CD14-positive monocyte (primary cell): ENCODE data around the gene SUSD4. TPM values are rescaled to one million over a fixed set of nuclear protein-coding genes. Genes with fewer than 3 reads are reported as not detected.

ENCODE experiments used
- DNase-seq, 3 donors: peaks; one replicate each; pipeline ENCODE4 v3.0.0-alpha.2; 2011 to 2022
- H2AFZ ChIP-seq: 2 replicates; pipeline ENCODE4 v1.6.0; 2012; ENCODE audit warnings: mild to moderate bottlenecking, low read depth, low read length, inconsistent platforms; ENCODE audit not compliant: insufficient read depth, poor library complexity, severe bottlenecking
- H3K27ac ChIP-seq, 2 donors: 1 replicate in 1 of 2; 2 replicates in 1 of 2; pipeline ENCODE4 v1.5.1; 2012 to 2013; ENCODE audit warnings: low read length in 2 of 2, control low read depth in 1 of 2, inconsistent platforms in 1 of 2, low read depth in 1 of 2, mild to moderate bottlenecking in 1 of 2
- H3K27me3 ChIP-seq, 2 donors: one replicate each; pipeline versions ENCODE4 v1.6.0 to v1.6.1; 2011 to 2013; ENCODE audit warnings: low read length in 2 of 2; ENCODE audit not compliant: control insufficient read depth in 2 of 2, insufficient read depth in 2 of 2
- H3K36me3 ChIP-seq, 2 donors: replicated peaks in 1 of 2; 1 replicate in 1 of 2; 2 replicates in 1 of 2; pipeline versions ENCODE4 v1.5.1 to v1.6.1; 2012 to 2013; ENCODE audit warnings: low read length in 2 of 2, control low read depth in 1 of 2, inconsistent platforms in 1 of 2, mild to moderate bottlenecking in 1 of 2; ENCODE audit not compliant: insufficient read depth in 2 of 2, control insufficient read depth in 1 of 2
- H3K4me1 ChIP-seq, 2 donors: 1 replicate in 1 of 2; 2 replicates in 1 of 2; pipeline versions ENCODE4 v1.5.1 to v1.6.1; 2012 to 2013; ENCODE audit warnings: low read length in 2 of 2, control low read depth in 1 of 2, inconsistent platforms in 1 of 2, mild to moderate bottlenecking in 1 of 2, moderate library complexity in 1 of 2; ENCODE audit not compliant: insufficient read depth in 2 of 2, control insufficient read depth in 1 of 2
- H3K4me2 ChIP-seq: replicated peaks from 2 replicates; pipeline ENCODE3; 2012; ENCODE audit warnings: low read length, moderate library complexity, mild to moderate bottlenecking; ENCODE audit not compliant: poor library complexity, severe bottlenecking; ENCODE audit errors: extremely low read depth
- H3K4me3 ChIP-seq, 3 experiments: fragments of 200-600 bp in 1 of 3; sonication (generic) in 1 of 3; replicated peaks in 1 of 3; 1 replicate in 2 of 3; 2 replicates in 1 of 3; pipeline ENCODE4 v1.5.1; 2011 to 2013; ENCODE audit warnings: low read length in 3 of 3, mild to moderate bottlenecking in 3 of 3, control low read depth in 2 of 3, low read depth in 2 of 3, inconsistent platforms in 1 of 3, moderate library complexity in 1 of 3
- H3K79me2 ChIP-seq: 2 replicates; pipeline ENCODE4 v1.6.0; 2012; ENCODE audit warnings: mild to moderate bottlenecking, control low read depth, inconsistent platforms, low read length, moderate library complexity; ENCODE audit not compliant: insufficient read depth
- H3K9ac ChIP-seq: 2 replicates; pipeline ENCODE4 v1.6.0; 2017; ENCODE audit warnings: low read length, mild to moderate bottlenecking; ENCODE audit not compliant: insufficient read depth, poor library complexity, severe bottlenecking
- H3K9me3 ChIP-seq, 2 donors: replicated peaks in 1 of 2; 1 replicate in 1 of 2; 2 replicates in 1 of 2; pipeline versions ENCODE4 v1.5.1 to v1.6.1; 2012 to 2013; ENCODE audit warnings: low read length in 2 of 2, control low read depth in 1 of 2; ENCODE audit not compliant: control insufficient read depth in 1 of 2, insufficient read depth in 1 of 2
- H4K20me1 ChIP-seq: 2 replicates; pipeline ENCODE4 v1.6.0; 2012; ENCODE audit warnings: mild to moderate bottlenecking, low read length, control low read depth, moderate library complexity; ENCODE audit not compliant: insufficient read depth
- H3K27ac Mint-ChIP-seq, 7 donors: one replicate each; pipeline ENCODE4 v1.8.0; 2020; ENCODE audit warnings: mild to moderate bottlenecking in 7 of 7, mixed read lengths in 7 of 7, moderate library complexity in 6 of 7, inconsistent platforms in 2 of 7
- H3K27me3 Mint-ChIP-seq, 3 donors: one replicate each; pipeline ENCODE4 v1.8.0; 2021 to 2022; ENCODE audit warnings: low read depth in 3 of 3, mild to moderate bottlenecking in 3 of 3, mixed read lengths in 3 of 3, moderate library complexity in 3 of 3, inconsistent platforms in 1 of 3
- H3K36me3 Mint-ChIP-seq, 2 donors: one replicate each; pipeline ENCODE4 v1.8.0; 2020; ENCODE audit warnings: mixed read lengths in 2 of 2, inconsistent platforms in 1 of 2, mild to moderate bottlenecking in 1 of 2
- H3K4me1 Mint-ChIP-seq: one replicate; pipeline ENCODE4 v1.8.0; 2020; ENCODE audit warnings: mild to moderate bottlenecking, mixed read lengths
- H3K4me3 Mint-ChIP-seq, 2 donors: one replicate each; pipeline ENCODE4 v1.8.0; 2020; ENCODE audit warnings: mild to moderate bottlenecking in 2 of 2, mixed read lengths in 2 of 2, moderate library complexity in 1 of 2
- H3K9me3 Mint-ChIP-seq, 7 donors: one replicate each; pipeline ENCODE4 v1.8.0; 2020 to 2022; ENCODE audit warnings: mixed read lengths in 7 of 7, mild to moderate bottlenecking in 6 of 7, moderate library complexity in 6 of 7, inconsistent platforms in 2 of 7
- CTCF ChIP-seq: fragments of 200-600 bp; IDR thresholded peaks from one replicate; pipeline ENCODE4 v1.8.0; 2022; ENCODE audit warnings: antibody characterized with exemption, mild to moderate bottlenecking
- WGBS: methylation state at CpG from one replicate; pipeline ENCODE4 v1.1.5; 2013; ENCODE audit warnings: missing lambda C conversion rate; ENCODE audit not compliant: insufficient coverage; 5-methylcytosine and 5-hydroxymethylcytosine counted together
- intact Hi-C, 2 donors: fragments of 100-400 bp; cut with micrococcal nuclease; formaldehyde crosslinking; loops; one replicate each; pipeline versions ENCODE4 v1.15.0 to v1.15.1; 2023
- polyA plus RNA-seq, 3 donors: library from polyadenylated mRNA; depleted of rRNA in 1 of 3; unstranded in 2 of 3; stranded (reverse) in 1 of 3; fragments of 300-500 nt in 2 of 3; fragments of >200 nt in 1 of 3; fragmentation: Illumina TruSeq in 2 of 3; gene quantifications; 1 replicate in 2 of 3; 2 replicates in 1 of 3; pipeline ENCODE4 v1.2.3, GENCODE V29; 2012 to 2021

Gene SUSD4
- polyA plus RNA-seq, 3 donors, result 0.34 to 0.92 (median 0.50) TPM

- H3K9me3 ChIP-seq, result no peaks in the 10 kb centered on the region
- TF ChIP-seq CTCF, result no peak
- H3K4me3 ChIP-seq, result no peak overlapping the region
- H2AFZ ChIP-seq, result no peak overlapping the region
- H3K9ac ChIP-seq, result no peak overlapping the region
- H3K27me3 ChIP-seq, result peaks cover 0 to 2% of the 10 kb centered on the region in 2 donors
- peak overlapping the region in 1 of 2 donors; percentile 49 for H3K4me3 Mint-ChIP-seq
- H3K36me3 Mint-ChIP-seq, result no peaks in the 10 kb centered on the region
- WGBS, result no CpG with 5 or more reads among the region's 3 CpGs
- intact Hi-C loops, result no loop called here
- H3K27me3 Mint-ChIP-seq, result peaks cover 11 to 13% (median 11%) of the 10 kb centered on the region in 3 donors
- H3K4me2 ChIP-seq, result no peak overlapping the region
- H3K27ac ChIP-seq, result no peak overlapping the region
- peaks cover 0 to 7% (median under 1%) of the 10 kb centered on the region in 7 donors for H3K9me3 Mint-ChIP-seq
- no peaks in the 10 kb centered on the region for H3K79me2 ChIP-seq
- H3K36me3 ChIP-seq, result no peaks in the 10 kb centered on the region
- H3K4me1 ChIP-seq, result no peaks in the 10 kb centered on the region
- DNase-seq, result no peak
- H3K4me1 Mint-ChIP-seq, result no peaks in the 10 kb centered on the region
- H3K27ac Mint-ChIP-seq, result no peak overlapping the region
- H4K20me1 ChIP-seq, result no peaks in the 10 kb centered on the region
Measured at GRCh38 chr1:223290397-223290796, 73.6 kb downstream of the SUSD4 start.

GRCh38 chr1:223289621-223290020, 74.4 kb downstream of the SUSD4 start:
- Mint-ChIP-seq H3K36me3 (no peaks in the 10 kb centered on the region), H3K27ac (no peak overlapping the region), H3K9me3 (peaks cover 0 to 11% (median 2%) of the 10 kb centered on the region in 7 donors), H3K4me1 (no peaks in the 10 kb centered on the region), H3K4me3 (no peak overlapping the region), H3K27me3 (peaks cover 11 to 13% (median 11%) of the 10 kb centered on the region in 3 donors)
- Histone ChIP-seq H3K36me3 (no peaks in the 10 kb centered on the region), H3K9me3 (no peaks in the 10 kb centered on the region), H3K4me3 (no peak overlapping the region), H3K27me3 (peaks cover 0 to 2% of the 10 kb centered on the region in 2 donors), H3K9ac (no peak overlapping the region), H3K4me2 (no peak overlapping the region), H3K4me1 (no peaks in the 10 kb centered on the region), H2AFZ (no peak overlapping the region), H4K20me1 (no peaks in the 10 kb centered on the region), H3K79me2 (no peaks in the 10 kb centered on the region), H3K27ac (no peak overlapping the region)
- intact Hi-C loops, result no loop called here
- no CpG with 5 or more reads among the region's 3 CpGs for WGBS
- DNase-seq, result no peak
- TF ChIP-seq CTCF, result no peak
